ENCODE results near the gene COBL.

The COBL gene

GRCh38 chr7:51261950-51262795 lies 54.4 kb downstream of the COBL start:
- no peak overlapping the region for H3K4me2 ChIP-seq (ENCODE audit: low read length)
- no peaks in the 10 kb centered on the region for H3K36me3 ChIP-seq (ENCODE audit: control insufficient read depth, low read length)
- H4K20me1 ChIP-seq (ENCODE audit: control insufficient read depth, insufficient read depth, low read depth, low read length): no peaks in the 10 kb centered on the region
- no peaks in the 10 kb centered on the region for H3K4me1 ChIP-seq (ENCODE audit: control insufficient read depth, low read length)
- H3K79me2 ChIP-seq (ENCODE audit: control insufficient read depth, low read length): no peaks in the 10 kb centered on the region
- no peaks in the 10 kb centered on the region; the same call in 1 of the 2 replicates for H3K9me3 ChIP-seq (ENCODE audit: control insufficient read depth, insufficient read depth, low read length)
- TF ChIP-seq CTCF (IDR thresholded peaks at IDR 0.05; ENCODE audit: low read depth, low read length, poor library complexity, severe bottlenecking) (no peak), EZH2phosphoT487 (IDR thresholded peaks at IDR 0.05; ENCODE audit: borderline replicate concordance, low read length) (no peak)
- H3K4me3 ChIP-seq (ENCODE audit: low read length): no peak overlapping the region
- no peak overlapping the region for H3K27ac ChIP-seq (ENCODE audit: low read depth, low read length)
- H3F3A ChIP-seq (ENCODE audit: control insufficient read depth, insufficient read depth): no peaks in the 10 kb centered on the region
- no peaks in the 10 kb centered on the region for H3K27me3 ChIP-seq (ENCODE audit: control insufficient read depth, low read length)
- H3K9me2 ChIP-seq (replicated peaks; ENCODE audit: control insufficient read depth, low read length): no peaks in the 10 kb centered on the region

- no peaks in the 10 kb centered on the region for H3K4me1 ChIP-seq (ENCODE audit: control insufficient read depth, low read length)
- H4K20me1 ChIP-seq (ENCODE audit: control insufficient read depth, insufficient read depth, low read depth, low read length): no peaks in the 10 kb centered on the region
- H3K9me3 ChIP-seq (ENCODE audit: control insufficient read depth, insufficient read depth, low read length): no peaks in the 10 kb centered on the region; the same call in 1 of the 2 replicates
- H3K4me2 ChIP-seq (ENCODE audit: low read length): no peak overlapping the region
- no peaks in the 10 kb centered on the region for H3K9me2 ChIP-seq (replicated peaks; ENCODE audit: control insufficient read depth, low read length)
- TF ChIP-seq CTCF (IDR thresholded peaks at IDR 0.05; ENCODE audit: low read depth, low read length, poor library complexity, severe bottlenecking) (no peak), EZH2phosphoT487 (IDR thresholded peaks at IDR 0.05; ENCODE audit: borderline replicate concordance, low read length) (no peak)
- H3K4me3 ChIP-seq (ENCODE audit: low read length): no peak overlapping the region
- H3K36me3 ChIP-seq (ENCODE audit: control insufficient read depth, low read length): no peaks in the 10 kb centered on the region
- H3F3A ChIP-seq (ENCODE audit: control insufficient read depth, insufficient read depth): no peaks in the 10 kb centered on the region
- no peaks in the 10 kb centered on the region for H3K27me3 ChIP-seq (ENCODE audit: control insufficient read depth, low read length)
- no peaks in the 10 kb centered on the region for H3K79me2 ChIP-seq (ENCODE audit: control insufficient read depth, low read length)
- H3K27ac ChIP-seq (ENCODE audit: low read depth, low read length): no peak overlapping the region
Measured at GRCh38 chr7:51261117-51261835, 55.3 kb downstream of the COBL start.

GRCh38 chr7:51260516-51260915 lies 56.1 kb downstream of the COBL start:
- Histone ChIP-seq H3K4me3 (ENCODE audit: low read length) (no peak overlapping the region), H3F3A (ENCODE audit: control insufficient read depth, insufficient read depth) (no peaks in the 10 kb centered on the region), H3K36me3 (ENCODE audit: control insufficient read depth, low read length) (no peaks in the 10 kb centered on the region), H3K9me2 (replicated peaks; ENCODE audit: control insufficient read depth, low read length) (no peaks in the 10 kb centered on the region), H3K27ac (ENCODE audit: low read depth, low read length) (no peak overlapping the region), H3K4me2 (ENCODE audit: low read length) (no peak overlapping the region), H3K4me1 (ENCODE audit: control insufficient read depth, low read length) (no peaks in the 10 kb centered on the region), H3K27me3 (ENCODE audit: control insufficient read depth, low read length) (no peaks in the 10 kb centered on the region), H3K9me3 (ENCODE audit: control insufficient read depth, insufficient read depth, low read length) (no peaks in the 10 kb centered on the region; the same call in 1 of the 2 replicates), H3K79me2 (ENCODE audit: control insufficient read depth, low read length) (no peaks in the 10 kb centered on the region), H4K20me1 (ENCODE audit: control insufficient read depth, insufficient read depth, low read depth, low read length) (no peaks in the 10 kb centered on the region)
- TF ChIP-seq EZH2phosphoT487 (IDR thresholded peaks at IDR 0.05; ENCODE audit: borderline replicate concordance, low read length) (no peak), CTCF (IDR thresholded peaks at IDR 0.05; ENCODE audit: low read depth, low read length, poor library complexity, severe bottlenecking) (no peak)
